Kidney (tissue), 14 donors: ENCODE data around the gene NXPE3. TPM values are rescaled to one million over a fixed set of nuclear protein-coding genes. Genes with fewer than 3 reads are reported as not detected.

Source experiments
- DNase-seq, 5 donors: peaks; one replicate each; pipeline ENCODE4 v3.0.0-alpha.2; 2013 to 2020
- FAIRE-seq: peaks from 2 replicates; lab custom pipeline; 2012; peaks lifted over from hg19 to GRCh38; lab: Jason Lieb, UNC
- H3K27ac ChIP-seq, 2 donors: one replicate each; pipeline ENCODE4 v1.7.0; 2013; ENCODE audit warnings: low read depth in 2 of 2, low read length in 2 of 2, inconsistent platforms in 1 of 2
- H3K27me3 ChIP-seq: one replicate; pipeline ENCODE4 v1.7.1; 2013; ENCODE audit warnings: low read length, inconsistent platforms; ENCODE audit not compliant: control insufficient read depth, insufficient read depth
- H3K36me3 ChIP-seq, 3 donors: one replicate each; pipeline versions ENCODE4 v1.7.0 to v1.7.1; 2013; ENCODE audit warnings: low read length in 3 of 3, control low read depth in 1 of 3, inconsistent platforms in 1 of 3; ENCODE audit not compliant: insufficient read depth in 3 of 3, control insufficient read depth in 2 of 3
- H3K4me1 ChIP-seq, 3 donors: one replicate each; pipeline versions ENCODE4 v1.7.0 to v1.7.1; 2013; ENCODE audit warnings: low read length in 3 of 3, inconsistent platforms in 1 of 3, low read depth in 1 of 3; ENCODE audit not compliant: control insufficient read depth in 2 of 3, insufficient read depth in 2 of 3
- H3K4me3 ChIP-seq, 3 donors: one replicate each; pipeline versions ENCODE4 v1.7.0 to v1.8.1; 2013; ENCODE audit warnings: low read length in 3 of 3, control low read depth in 1 of 3, inconsistent platforms in 1 of 3
- H3K9ac ChIP-seq, 3 donors: one replicate each; pipeline versions ENCODE4 v1.7.0 to v1.7.1; 2013; ENCODE audit warnings: low read length in 3 of 3, control low read depth in 1 of 3, inconsistent platforms in 1 of 3
- H3K9me3 ChIP-seq, 3 donors: one replicate each; pipeline versions ENCODE4 v1.7.0 to v1.7.1; 2013; ENCODE audit warnings: low read length in 3 of 3, control low read depth in 1 of 3, inconsistent platforms in 1 of 3; ENCODE audit not compliant: control insufficient read depth in 2 of 3, insufficient read depth in 1 of 3
- CTCF ChIP-seq: IDR thresholded peaks from 3 replicates; pipeline ENCODE4 v1.5.1; 2012; ENCODE audit warnings: mild to moderate bottlenecking, moderate library complexity, borderline replicate concordance; ENCODE audit not compliant: insufficient read depth; ENCODE audit errors: extremely low read depth
- intact Hi-C: fragments of 100-400 bp; cut with DNase I; formaldehyde crosslinking; loops from one replicate; pipeline ENCODE4 v1.11.1; 2022
- polyA plus RNA-seq: library from polyadenylated mRNA; stranded (reverse); fragments of 350-450 nt; fragmentation: Illumina TruSeq; extraction: RNeasy Lipid Tissue Mini Kit (QIAGEN cat#74804); gene quantifications from one replicate; pipeline ENCODE4 v1.2.3, GENCODE V29; 2014; ENCODE audit warnings: low read depth, low replicate concordance; ENCODE audit not compliant: insufficient read depth
- total RNA-seq: library from RNA; stranded (reverse); fragmentation: NEBNext Ultra II Directional; extraction: Animal tissue kit (Norgen Biotek cat#: 25700); gene quantifications from one replicate; pipeline ENCODE4 v1.2.1, GENCODE V29; 2021
- donor health status: control.
- donor health status: control.
- donor health status: control.
- donor health status: control.
- donor health status: control.
- donor health status: DM: yes; HTN: yes; CAD: no.
- donor health status: Normal renal cell carcinoma (clear cell type).

NXPE3 gene
- total and polyA plus RNA-seq, 2 donors from 2014 or later = 4.9 to 13.3 TPM

GRCh38 chr3:101827211-101828174, 48.5 kb downstream of the NXPE3 start:
- intact Hi-C loops = no loop called here
- DNase-seq (peak; percentile 75 to 93 (median 88)), FAIRE-seq (no peak)
- no peak for TF ChIP-seq CTCF
- Histone ChIP-seq H3K9me3 (no peaks in the 10 kb centered on the region), H3K9ac (peak overlapping the region; percentile 85 to 88 (median 87)), H3K36me3 (no peaks in the 10 kb centered on the region), H3K27me3 (no peaks in the 10 kb centered on the region), H3K4me3 (peak overlapping the region; percentile 78 to 87 (median 84)), H3K27ac (peak overlapping the region; percentile 79 to 92), H3K4me1 (peaks cover 6 to 14% (median 7%) of the 10 kb centered on the region in 3 donors)

GRCh38 chr3:101828276-101828675, 49.3 kb downstream of the NXPE3 start:
- intact Hi-C loops = no loop called here
- DNase-seq (no peak), FAIRE-seq (no peak)
- peaks cover 6 to 14% (median 7%) of the 10 kb centered on the region in 3 donors for H3K4me1 ChIP-seq
- no peaks in the 10 kb centered on the region for H3K9me3 ChIP-seq
- peak overlapping the region; percentile 14 to 92 for H3K27ac ChIP-seq
- H3K4me3 ChIP-seq = peak overlapping the region; percentile 78 to 87 (median 84)
- H3K27me3 ChIP-seq = no peaks in the 10 kb centered on the region
- H3K36me3 ChIP-seq = no peaks in the 10 kb centered on the region
- no peak for TF ChIP-seq CTCF
- H3K9ac ChIP-seq = peak overlapping the region; percentile 68 to 88 (median 87)

GRCh38 chr3:101828691-101829436, 49.9 kb downstream of the NXPE3 start:
- Histone ChIP-seq H3K9ac (peak overlapping the region in 2 of 3 donors; percentile 68 to 87), H3K27ac (peak overlapping the region; percentile 14 to 92), H3K9me3 (no peaks in the 10 kb centered on the region), H3K36me3 (no peaks in the 10 kb centered on the region), H3K27me3 (no peaks in the 10 kb centered on the region), H3K4me1 (peaks cover 6 to 14% (median 7%) of the 10 kb centered on the region in 3 donors), H3K4me3 (peak overlapping the region in 2 of 3 donors; percentile 78 to 87)
- DNase-seq (peak in 4 of 5 donors; percentile 26 to 77 (median 44)), FAIRE-seq (no peak)
- intact Hi-C loops = no loop called here
- TF ChIP-seq CTCF = no peak
